Epithelial cell of proximal tubule (primary cell): ENCODE measurements around the gene NOTUM. TPM values are rescaled to one million over a fixed set of nuclear protein-coding genes. Genes with fewer than 3 reads are reported as not detected.
"Not testable (repeated sequence)": the region's sequence is repeated elsewhere in the genome, so short reads cannot be mapped to it uniquely, and the experiment has no call there.

Experiments used
- DNase-seq: peaks from one replicate; pipeline ENCODE4 v3.0.0-alpha.2; 2011; ENCODE audit warnings: low read depth
- H3K4me3 ChIP-seq: 2 replicates; pipeline ENCODE4 v1.5.1; 2011; ENCODE audit warnings: low read depth, mild to moderate bottlenecking, low read length
- CTCF ChIP-seq: conservative IDR thresholded peaks from 2 replicates; pipeline ENCODE4 v1.5.1; 2012; ENCODE audit warnings: low read depth, mild to moderate bottlenecking, low read length
- total RNA-seq: library from RNA; depleted of rRNA; stranded (reverse); fragments of >200 nt; gene quantifications from 2 replicates; pipeline ENCODE4 v1.2.3, GENCODE V29; 2015

NOTUM gene
- total RNA-seq, 1 donor from 2014 or later, result not detected

- no peak for TF ChIP-seq CTCF
- no peak for DNase-seq
- H3K4me3 ChIP-seq, result no peak overlapping the region
Observed at GRCh38 chr17:81955058-81955681, 5.8 kb downstream of the NOTUM start.

DNA sequence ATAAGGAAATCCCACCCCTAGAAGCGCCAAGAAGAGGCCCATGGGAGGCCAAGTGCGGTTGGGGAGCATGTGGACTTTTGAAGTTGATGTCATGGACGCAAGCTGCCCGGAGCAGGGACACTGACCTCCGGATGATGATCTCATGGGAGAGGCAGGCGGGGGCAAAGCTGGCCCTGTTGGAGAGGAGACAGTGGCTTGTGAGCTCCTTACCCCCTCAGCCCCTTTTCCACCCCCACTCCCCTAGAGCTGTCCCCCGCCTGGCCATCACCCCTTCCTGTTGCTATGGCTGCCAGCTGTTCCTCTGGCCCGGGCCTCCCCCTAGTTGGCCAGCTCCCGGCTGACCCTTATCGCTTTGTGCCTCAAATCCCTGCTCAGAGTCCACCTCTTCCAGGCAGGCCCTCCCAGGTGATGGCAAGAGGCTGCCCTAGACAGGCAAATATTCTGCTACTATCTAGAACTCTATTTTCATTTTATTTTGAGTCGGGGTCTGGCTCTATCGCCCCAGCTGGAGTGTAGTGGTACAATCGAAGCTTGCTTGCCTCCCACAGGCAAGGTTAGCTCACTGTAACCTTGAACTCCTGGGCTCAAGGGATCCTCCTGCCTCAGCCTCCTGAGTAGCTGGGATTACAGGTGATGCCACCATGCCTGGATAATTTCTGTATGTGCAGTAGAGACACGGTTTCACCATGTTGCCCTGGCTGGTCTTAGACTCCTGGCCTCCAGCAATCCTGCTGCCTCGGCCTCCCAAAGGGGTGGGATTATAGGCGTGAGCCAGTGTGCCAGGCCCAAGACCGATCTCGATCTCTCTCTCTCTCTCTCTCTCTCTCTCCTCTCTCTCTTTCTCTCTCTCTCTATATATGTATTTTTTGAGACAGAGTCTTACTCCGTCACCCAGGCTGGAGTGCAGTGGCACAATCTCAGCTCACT lies 6.6 kb downstream of the NOTUM start:
- H3K4me3 ChIP-seq, result no peak overlapping the region
- no peak for TF ChIP-seq CTCF
- no peak for DNase-seq

DNA sequence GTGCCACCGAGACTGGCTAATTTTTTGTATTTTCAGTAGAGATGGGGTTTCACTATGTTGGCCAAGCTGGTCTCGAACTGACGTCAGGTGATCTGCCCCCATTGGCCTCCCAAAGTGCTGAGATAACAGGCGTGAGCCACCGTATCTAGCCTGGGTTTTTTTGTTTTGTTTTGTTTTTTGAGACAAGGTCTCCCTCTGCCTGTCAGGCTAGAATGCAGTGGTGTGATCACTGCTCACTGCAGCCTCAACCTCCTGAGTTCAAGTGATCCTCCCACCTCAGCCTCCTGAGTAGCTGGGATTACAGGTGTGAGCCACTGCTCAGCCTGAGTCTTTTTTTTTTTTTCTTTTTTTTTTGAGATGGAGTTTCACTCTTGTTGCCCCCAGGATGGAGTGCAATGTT lies 7.5 kb downstream of the NOTUM start:
- not testable (repeated sequence) for DNase-seq, H3K4me3 ChIP-seq

GRCh38 chr17:81952792-81953228 lies 8.2 kb downstream of the NOTUM start:
- no peak for TF ChIP-seq CTCF
- no peak overlapping the region for H3K4me3 ChIP-seq
- DNase-seq, result no peak

DNA sequence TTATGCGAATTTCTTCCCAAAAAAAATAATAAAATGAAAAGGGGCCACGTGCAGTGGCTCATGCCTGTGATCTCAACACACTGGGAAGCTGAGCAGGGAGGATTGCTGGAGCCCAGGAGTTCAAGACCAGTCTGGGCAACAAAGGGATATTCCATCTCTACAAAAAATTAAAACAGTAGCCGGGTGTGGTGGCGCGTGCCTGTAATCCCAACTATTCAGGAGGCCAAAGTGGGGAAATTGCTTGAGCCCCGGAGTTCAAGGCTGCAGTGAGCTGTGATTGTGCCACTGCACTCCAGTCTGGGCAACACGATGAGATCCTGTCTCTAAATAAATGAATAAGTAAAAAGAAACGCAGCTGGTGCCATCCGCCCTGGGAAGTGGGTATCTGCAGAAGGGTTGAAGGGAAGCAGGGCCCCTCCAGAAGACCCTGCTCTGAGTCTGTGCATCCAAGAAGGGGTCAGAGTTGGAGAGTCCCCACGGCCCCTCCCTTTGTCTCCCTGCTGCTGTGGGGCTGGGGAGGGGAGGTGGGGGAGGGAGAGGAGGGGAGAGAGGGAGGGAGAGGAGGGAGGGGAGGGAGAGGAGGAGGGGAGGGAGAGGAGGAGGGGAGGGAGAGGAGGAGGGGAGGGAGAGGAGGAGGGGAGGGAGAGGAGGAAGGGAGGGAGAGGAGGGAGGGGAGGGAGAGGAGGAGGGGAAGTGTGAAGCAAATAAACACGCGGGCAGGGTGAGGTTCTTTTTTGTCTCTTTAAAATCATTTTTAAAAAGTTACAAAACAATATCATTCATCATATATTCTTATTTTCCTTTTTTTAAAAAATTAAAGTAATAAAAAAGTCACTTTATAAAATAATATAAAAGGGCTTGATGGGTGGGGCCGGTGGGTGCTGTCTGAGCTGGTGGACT lies 9.0 kb downstream of the NOTUM start:
- H3K4me3 ChIP-seq, result no peak overlapping the region
- no peak for DNase-seq

DNA sequence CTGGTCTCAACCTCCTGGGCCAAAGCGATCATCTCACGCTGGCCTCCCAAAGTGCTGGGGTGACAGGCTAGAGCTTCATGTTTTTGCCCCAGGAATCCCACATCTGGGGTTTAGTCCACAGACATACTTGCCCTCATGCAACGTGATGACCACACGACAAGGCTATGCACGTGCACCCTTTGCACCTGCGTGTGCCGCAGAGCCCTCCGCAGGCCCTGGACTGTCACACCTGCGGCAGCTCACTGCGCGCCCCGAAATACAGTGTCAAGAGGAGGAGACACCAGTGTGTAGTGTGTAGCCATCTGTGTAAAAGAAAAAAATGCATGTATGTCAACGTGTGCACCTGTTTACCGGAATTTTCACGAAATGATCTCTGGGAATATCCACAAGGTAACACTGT lies 10.5 kb downstream of the NOTUM start:
- no peak for TF ChIP-seq CTCF
- H3K4me3 ChIP-seq, result no peak overlapping the region
- DNase-seq, result no peak

More for the DNA sequence above, 9.0 kb downstream of the NOTUM start:
- no peak for TF ChIP-seq CTCF
